Fibroblast of gingiva (primary cell): ENCODE results near the gene KCNT2.
"Not testable (repeated sequence)": the region's sequence is repeated elsewhere in the genome, so short reads cannot be mapped to it uniquely, and the experiment has no call there.

ENCODE experiments used
- DNase-seq: peaks from one replicate; pipeline ENCODE4 v3.0.0-alpha.2; 2011; ENCODE audit warnings: low read depth

Gene KCNT2

GRCh38 chr1:196590012-196590708 lies 18.1 kb downstream of the KCNT2 start:
- no peak for DNase-seq

GRCh38 chr1:196584696-196585095 lies 23.5 kb downstream of the KCNT2 start:
- DNase-seq: no peak

- no peak for DNase-seq
These were observed 30.9 kb downstream of the KCNT2 start for GRCh38 chr1:196577386-196577785.

- DNase-seq: no peak
These were observed 35.0 kb downstream of the KCNT2 start for GRCh38 chr1:196573226-196573625.

- no peak for DNase-seq
These were observed 41.0 kb downstream of the KCNT2 start for GRCh38 chr1:196567238-196567637.

GRCh38 chr1:196563768-196564167 lies 44.5 kb downstream of the KCNT2 start:
- no peak for DNase-seq

GRCh38 chr1:196559314-196559713 lies 48.9 kb downstream of the KCNT2 start:
- no peak for DNase-seq

GRCh38 chr1:196558411-196558810 lies 49.8 kb downstream of the KCNT2 start:
- peak; percentile 78 for DNase-seq

GRCh38 chr1:196557797-196558196 lies 50.4 kb downstream of the KCNT2 start:
- no peak for DNase-seq

- no peak for DNase-seq
These were observed 57.5 kb downstream of the KCNT2 start for GRCh38 chr1:196550731-196551130.

GRCh38 chr1:196546272-196547111 lies 61.7 kb downstream of the KCNT2 start:
- peak; percentile 93 for DNase-seq

- DNase-seq: no peak
These were observed 63.0 kb downstream of the KCNT2 start for GRCh38 chr1:196545222-196545621.

GRCh38 chr1:196544617-196545016 lies 63.6 kb downstream of the KCNT2 start:
- no peak for DNase-seq

- no peak for DNase-seq
These were observed 64.4 kb downstream of the KCNT2 start for GRCh38 chr1:196543833-196544232.

GRCh38 chr1:196538473-196538872 lies 69.8 kb downstream of the KCNT2 start:
- DNase-seq: no peak

- DNase-seq: peak; percentile 37
These were observed 72.5 kb downstream of the KCNT2 start for GRCh38 chr1:196535727-196536126.

GRCh38 chr1:196531737-196532524 lies 76.3 kb downstream of the KCNT2 start:
- no peak for DNase-seq

- peak; percentile 59 for DNase-seq
These were observed 80.3 kb downstream of the KCNT2 start for GRCh38 chr1:196527919-196528318.

- not testable (repeated sequence) for DNase-seq
These were observed 85.5 kb downstream of the KCNT2 start for GRCh38 chr1:196522574-196523345.

- no peak for DNase-seq
These were observed 91.0 kb downstream of the KCNT2 start for GRCh38 chr1:196517193-196517592.

- no peak for DNase-seq
These were observed 91.9 kb downstream of the KCNT2 start for GRCh38 chr1:196516373-196516772.

- no peak for DNase-seq
These were observed 92.3 kb downstream of the KCNT2 start for GRCh38 chr1:196515904-196516303.
